HEK293 (cell line): ENCODE data around the gene KPTN.

Experiments used
- FEZF1 ChIP-seq: fragments of 450-650 bp; formaldehyde crosslinking; IDR thresholded peaks from 2 replicates; pipeline ENCODE4 v1.5.1; 2016; ENCODE audit warnings: missing biosample characterization, missing genetic modification characterization
- HOXA7 ChIP-seq: sonication (generic); formaldehyde crosslinking; IDR thresholded peaks from 2 replicates; pipeline ENCODE4 v1.8.1; 2022; ENCODE audit warnings: missing genetic modification reagents, borderline replicate concordance
- KLF17 ChIP-seq: fragments of 450-650 bp; formaldehyde crosslinking; IDR thresholded peaks from 2 replicates; pipeline ENCODE4 v1.5.1; 2016; ENCODE audit warnings: missing biosample characterization, missing genetic modification characterization
- KLF8 ChIP-seq: fragments of 450-650 bp; formaldehyde crosslinking; IDR thresholded peaks from 2 replicates; pipeline ENCODE4 v1.5.1; 2016; ENCODE audit warnings: missing biosample characterization, missing genetic modification characterization
- OSR2 ChIP-seq: fragments of 450-650 bp; formaldehyde crosslinking; IDR thresholded peaks from 2 replicates; pipeline ENCODE4 v1.5.1; 2016; ENCODE audit warnings: missing biosample characterization, missing genetic modification characterization
- PRDM2 ChIP-seq: fragments of 450-650 bp; formaldehyde crosslinking; IDR thresholded peaks from 2 replicates; pipeline ENCODE4 v1.5.1; 2016; ENCODE audit warnings: missing biosample characterization, missing genetic modification characterization, borderline replicate concordance
- TCF7L2 ChIP-seq: IDR thresholded peaks from 2 replicates; pipeline ENCODE4 v1.6.1; 2011; ENCODE audit warnings: low read depth, mild to moderate bottlenecking, inconsistent platforms, low read length, moderate library complexity, borderline replicate concordance
- ZBTB1 ChIP-seq: fragments of 450-650 bp; formaldehyde crosslinking; IDR thresholded peaks from 2 replicates; pipeline ENCODE4 v1.5.1; 2016; ENCODE audit warnings: missing biosample characterization, missing genetic modification characterization
- ZBTB20 ChIP-seq: fragments of 450-650 bp; formaldehyde crosslinking; IDR thresholded peaks from 2 replicates; pipeline ENCODE4 v1.5.1; 2016; ENCODE audit warnings: missing biosample characterization, missing genetic modification characterization
- ZBTB21 ChIP-seq: fragments of 450-650 bp; formaldehyde crosslinking; IDR thresholded peaks from 2 replicates; pipeline ENCODE4 v1.5.1; 2017; ENCODE audit warnings: missing biosample characterization, missing genetic modification characterization
- ZBTB6 ChIP-seq: fragments of 450-650 bp; formaldehyde crosslinking; IDR thresholded peaks from 2 replicates; pipeline ENCODE4 v1.5.1; 2017; ENCODE audit warnings: missing biosample characterization, missing genetic modification characterization
- ZFP3 ChIP-seq: fragments of 450-650 bp; formaldehyde crosslinking; IDR thresholded peaks from 2 replicates; pipeline ENCODE4 v1.5.1; 2016; ENCODE audit warnings: low read depth, missing biosample characterization, missing genetic modification characterization
- ZFP41 ChIP-seq: fragments of 450-650 bp; formaldehyde crosslinking; IDR thresholded peaks from 2 replicates; pipeline ENCODE4 v1.5.1; 2016; ENCODE audit warnings: missing biosample characterization, missing genetic modification characterization, borderline replicate concordance
- ZNF175 ChIP-seq: fragments of 450-650 bp; formaldehyde crosslinking; IDR thresholded peaks from 2 replicates; pipeline ENCODE4 v1.5.1; 2016; ENCODE audit warnings: missing biosample characterization, missing genetic modification characterization
- ZNF184 ChIP-seq: fragments of 450-650 bp; IDR thresholded peaks from 2 replicates; pipeline ENCODE4 v1.5.1; 2018; ENCODE audit warnings: missing biosample characterization, mild to moderate bottlenecking, missing genetic modification characterization
- ZNF324 ChIP-seq: fragments of 450-650 bp; formaldehyde crosslinking; IDR thresholded peaks from 2 replicates; pipeline ENCODE4 v1.5.1; 2016; ENCODE audit warnings: missing biosample characterization, missing genetic modification characterization
- ZNF341 ChIP-seq: fragments of 450-650 bp; formaldehyde crosslinking; IDR thresholded peaks from 2 replicates; pipeline ENCODE4; 2016; ENCODE audit warnings: low read depth, missing biosample characterization, missing genetic modification characterization
- ZNF350 ChIP-seq: fragments of 450-650 bp; formaldehyde crosslinking; IDR thresholded peaks from 2 replicates; pipeline ENCODE4 v1.5.0; 2017; ENCODE audit warnings: missing biosample characterization, mild to moderate bottlenecking, missing genetic modification characterization
- ZNF366 ChIP-seq: fragments of 450-650 bp; formaldehyde crosslinking; conservative IDR thresholded peaks from 2 replicates; pipeline ENCODE4 v1.5.1; 2016; ENCODE audit warnings: missing biosample characterization, missing genetic modification characterization
- ZNF37A ChIP-seq: fragments of 450-650 bp; IDR thresholded peaks from 2 replicates; pipeline ENCODE4 v1.5.1; 2018; ENCODE audit warnings: missing biosample characterization, missing genetic modification characterization
- ZNF404 ChIP-seq: fragments of 450-650 bp; formaldehyde crosslinking; IDR thresholded peaks from 2 replicates; pipeline ENCODE4 v1.5.1; 2017; ENCODE audit warnings: missing biosample characterization, missing genetic modification characterization
- ZNF513 ChIP-seq: fragments of 450-650 bp; IDR thresholded peaks from 2 replicates; pipeline ENCODE4 v1.5.1; 2018; ENCODE audit warnings: missing biosample characterization, missing genetic modification characterization
- ZNF529 ChIP-seq: fragments of 450-650 bp; formaldehyde crosslinking; IDR thresholded peaks from 2 replicates; pipeline ENCODE4 v1.5.1; 2017; ENCODE audit warnings: missing genetic modification characterization, missing biosample characterization; ENCODE audit not compliant: insufficient replicate concordance
- ZNF561 ChIP-seq: fragments of 450-650 bp; IDR thresholded peaks from 2 replicates; pipeline ENCODE4 v1.5.1; 2018; ENCODE audit warnings: missing biosample characterization, missing genetic modification characterization, borderline replicate concordance
- ZNF626 ChIP-seq: fragments of 450-650 bp; sonication (Bioruptor Pico); formaldehyde crosslinking; IDR thresholded peaks from 2 replicates; pipeline ENCODE4 v1.5.1; 2018; ENCODE audit warnings: missing biosample characterization, missing genetic modification characterization, inconsistent platforms
- ZNF639 ChIP-seq: fragments of 450-650 bp; formaldehyde crosslinking; IDR thresholded peaks from 2 replicates; pipeline ENCODE4 v1.5.1; 2016; ENCODE audit warnings: missing biosample characterization, missing genetic modification characterization
- ZNF660 ChIP-seq: fragments of 450-650 bp; IDR thresholded peaks from 2 replicates; pipeline ENCODE4 v1.5.1; 2018; ENCODE audit warnings: missing biosample characterization, mild to moderate bottlenecking, missing genetic modification characterization
- ZNF664 ChIP-seq: fragments of 450-650 bp; formaldehyde crosslinking; IDR thresholded peaks from 2 replicates; pipeline ENCODE4 v1.5.1; 2016; ENCODE audit warnings: missing biosample characterization, missing genetic modification characterization
- ZNF670 ChIP-seq: fragments of 450-650 bp; formaldehyde crosslinking; IDR thresholded peaks from 2 replicates; pipeline ENCODE4 v1.5.1; 2016; ENCODE audit warnings: missing biosample characterization, missing genetic modification characterization, low read depth
- ZNF677 ChIP-seq: fragments of 450-650 bp; IDR thresholded peaks from 2 replicates; pipeline ENCODE4 v1.5.0; 2018; ENCODE audit warnings: missing biosample characterization, mild to moderate bottlenecking, missing genetic modification characterization, moderate library complexity

The KPTN gene

GRCh38 chr19:47512183-47512947 lies 28.3 kb upstream of the KPTN start (continued):
- TF ChIP-seq PRDM2 (tag by site-specific recombination) (no peak), ZBTB21 (peak; percentile 91), ZNF561 (no peak), ZNF366 (tag by site-specific recombination) (peak; percentile 88), ZNF350 (no peak), ZNF184 (tag by site-specific recombination) (no peak), ZNF513 (tag by site-specific recombination) (no peak), ZNF670 (tag by site-specific recombination) (no peak), HOXA7 (CRISPR knock-in tag) (no peak), ZBTB6 (no peak), KLF8 (peak; percentile 27), ZNF626 (tag by site-specific recombination) (no peak), ZNF175 (tag by site-specific recombination) (no peak), ZNF341 (tag by site-specific recombination) (no peak), ZNF664 (tag by site-specific recombination) (no peak), ZNF404 (tag by site-specific recombination) (no peak), ZNF660 (no peak; the same call in 1 of the 2 replicates), FEZF1 (tag by site-specific recombination) (0 out of 2 replicates have a peak, but pooled peaks have one; percentile 8), ZBTB20 (tag by site-specific recombination) (no peak), ZNF639 (tag by site-specific recombination) (no peak), ZNF37A (no peak), OSR2 (peak; percentile 87), ZFP3 (no peak), ZNF324 (tag by site-specific recombination) (no peak), ZNF677 (no peak), KLF17 (tag by site-specific recombination) (0 out of 2 replicates have a peak, but pooled peaks have one; percentile 40), ZNF529 (tag by site-specific recombination) (no peak), ZBTB1 (no peak), ZFP41 (tag by site-specific recombination) (no peak), TCF7L2 (no peak)
